Calu3 (cell line): ENCODE results near the gene PDLIM1. TPM values are rescaled to one million over a fixed set of nuclear protein-coding genes. Genes with fewer than 3 reads are reported as not detected.

Experiments
- BruUV-seq: library from RNA; stranded (reverse); fragments of 400-500 nt; replicated peaks from 2 replicates; lab custom pipeline; 2021; lab: Mats Ljungman, UMichigan
- CTCF ChIA-PET: fragments of 300-600 bp; sonication (Branson Sonifier 250); formaldehyde crosslinking; loops from one replicate; lab custom pipeline; 2022; ENCODE audit warnings: antibody characterized with exemption; lab: Charles Lee
- DNase-seq: peaks from one replicate; pipeline ENCODE4 v3.0.0; 2022
- H3K27ac Mint-ChIP-seq: one replicate; pipeline ENCODE4 v1.8.0; 2022; ENCODE audit warnings: mixed read lengths; ENCODE audit not compliant: unreplicated experiment
- H3K27me3 Mint-ChIP-seq: one replicate; pipeline ENCODE4 v1.8.0; 2022; ENCODE audit warnings: mixed read lengths; ENCODE audit not compliant: unreplicated experiment
- H3K36me3 Mint-ChIP-seq: one replicate; pipeline ENCODE4 v1.8.0; 2022; ENCODE audit warnings: mild to moderate bottlenecking, moderate library complexity, mixed read lengths; ENCODE audit not compliant: insufficient read depth, unreplicated experiment
- H3K4me1 Mint-ChIP-seq: one replicate; pipeline ENCODE4 v1.8.0; 2022; ENCODE audit warnings: mild to moderate bottlenecking, low read depth, mixed read lengths; ENCODE audit not compliant: unreplicated experiment
- H3K4me3 Mint-ChIP-seq: one replicate; pipeline ENCODE4 v1.8.0; 2022; ENCODE audit warnings: mild to moderate bottlenecking, low read depth, moderate library complexity, mixed read lengths; ENCODE audit not compliant: unreplicated experiment
- H3K9me3 Mint-ChIP-seq: one replicate; pipeline ENCODE4 v1.8.0; 2022; ENCODE audit warnings: low read depth, mixed read lengths; ENCODE audit not compliant: unreplicated experiment
- CTCF ChIP-seq: fragments of 200-600 bp; IDR thresholded peaks from one replicate; pipeline ENCODE4 v1.8.0; 2022; ENCODE audit warnings: antibody characterized with exemption; ENCODE audit not compliant: unreplicated experiment
- intact Hi-C: fragments of 100-400 bp; cut with micrococcal nuclease; formaldehyde crosslinking; loops from one replicate; pipeline ENCODE4 v1.10.0; 2022; ENCODE audit not compliant: unreplicated experiment
- total RNA-seq: library from RNA; stranded (reverse); gene quantifications from 2 replicates; pipeline ENCODE4 v1.2.3, GENCODE V29; 2022

PDLIM1 gene
- total RNA-seq, 1 experiment from 2014 or later, result 49.7 TPM

- Mint-ChIP-seq H3K27me3 (no peaks in the 10 kb centered on the region), H3K4me1 (peaks cover 8% of the 10 kb centered on the region), H3K27ac (no peak overlapping the region), H3K4me3 (no peak overlapping the region), H3K36me3 (peaks cover 6% of the 10 kb centered on the region), H3K9me3 (no peaks in the 10 kb centered on the region)
- CTCF ChIA-PET, result interaction anchor here (0.7 kb wide), 1 partner anchor 1802 kb away, joined by 3 read pairs; no protein-coding TSS in a partner anchor
- intact Hi-C loops, result no loop called here
- BruUV-seq, result no TSS peak
- no peak for TF ChIP-seq CTCF
- DNase-seq, result no peak
Measured at GRCh38 chr10:95187617-95188016, 103.2 kb downstream of the PDLIM1 start.

Other genes with a start within 250 kb of the PDLIM1 start
- not detected in 2 replicates for gene CYP2C8, start 221.5 kb downstream of the PDLIM1 start, total RNA-seq
- not detected in 2 replicates for gene ACSM6, start 96.8 kb downstream of the PDLIM1 start, total RNA-seq